NCI-H82 treated with DMSO at 0.1 percent for 48 hours (cell line): ENCODE measurements around the gene HECW1.
A peak's percentile ranks its signal among the peaks of the same experiment; 100 is the strongest.

Experiments
- DNase-seq: peaks from one replicate; lab custom pipeline; 2025; ENCODE audit not compliant: unreplicated experiment; lab: John Stamatoyannopoulos, UW

HECW1 gene

GRCh38 chr7:43487731-43488073 is 375.3 kb downstream of the HECW1 start:
- no peak for DNase-seq

GRCh38 chr7:43489257-43489656 is 376.8 kb downstream of the HECW1 start:
- DNase-seq, result no peak

- DNase-seq, result no peak
Measured at GRCh38 chr7:43490016-43490415, 377.6 kb downstream of the HECW1 start.

- no peak for DNase-seq
Measured at GRCh38 chr7:43491123-43491522, 378.7 kb downstream of the HECW1 start.

GRCh38 chr7:43491984-43492383 is 379.5 kb downstream of the HECW1 start:
- DNase-seq, result no peak

- DNase-seq, result no peak
Measured at GRCh38 chr7:43492896-43493295, 380.4 kb downstream of the HECW1 start.

GRCh38 chr7:43495572-43495971 is 383.1 kb downstream of the HECW1 start:
- no peak for DNase-seq

GRCh38 chr7:43496596-43496995 is 384.1 kb downstream of the HECW1 start:
- DNase-seq, result no peak

- DNase-seq, result no peak
Measured at GRCh38 chr7:43501870-43502269, 389.4 kb downstream of the HECW1 start.

GRCh38 chr7:43502941-43503340 is 390.5 kb downstream of the HECW1 start:
- no peak for DNase-seq

GRCh38 chr7:43505412-43505811 is 393.0 kb downstream of the HECW1 start:
- DNase-seq, result no peak

- no peak for DNase-seq
Measured at GRCh38 chr7:43506460-43506859, 394.0 kb downstream of the HECW1 start.

- no peak for DNase-seq
Measured at GRCh38 chr7:43508461-43508860, 396.0 kb downstream of the HECW1 start.

GRCh38 chr7:43509906-43510305 is 397.5 kb downstream of the HECW1 start:
- no peak for DNase-seq

- no peak for DNase-seq
Measured at GRCh38 chr7:43511029-43511428, 398.6 kb downstream of the HECW1 start.

GRCh38 chr7:43511769-43512515 is 399.5 kb downstream of the HECW1 start:
- DNase-seq, result no peak

- no peak for DNase-seq
Measured at GRCh38 chr7:43513251-43513650, 400.8 kb downstream of the HECW1 start.

GRCh38 chr7:43516581-43517342 is 404.3 kb downstream of the HECW1 start:
- DNase-seq, result no peak

GRCh38 chr7:43517464-43517863 is 405.0 kb downstream of the HECW1 start:
- DNase-seq, result no peak

- DNase-seq, result peak; percentile 48
Measured at GRCh38 chr7:43520201-43520600, 407.8 kb downstream of the HECW1 start.

- DNase-seq, result no peak
Measured at GRCh38 chr7:43522406-43523156, 410.1 kb downstream of the HECW1 start.
